IPS-20b (cell line): Measurements from ENCODE around the gene INSRR.
A peak's percentile ranks its signal among the peaks of the same experiment; 100 is the strongest.

Experiments used
- H3K27ac ChIP-seq: one replicate; pipeline ENCODE4 v1.5.1; 2013; ENCODE audit warnings: low read length
- H3K27me3 ChIP-seq: 2 replicates; pipeline ENCODE4 v1.6.1; 2013; ENCODE audit warnings: mild to moderate bottlenecking, low read length, inconsistent platforms; ENCODE audit not compliant: insufficient read depth
- H3K36me3 ChIP-seq: 2 replicates; pipeline ENCODE4 v1.6.1; 2013; ENCODE audit warnings: low read depth, mild to moderate bottlenecking, inconsistent platforms, low read length, moderate library complexity; ENCODE audit not compliant: insufficient read depth
- H3K4me1 ChIP-seq: 2 replicates; pipeline ENCODE4 v1.6.1; 2013; ENCODE audit warnings: mild to moderate bottlenecking, control low read depth, inconsistent platforms, low read length, moderate library complexity; ENCODE audit not compliant: insufficient read depth
- H3K4me3 ChIP-seq: 2 replicates; pipeline ENCODE4 v1.5.1; 2013; ENCODE audit warnings: mild to moderate bottlenecking, low read length, inconsistent platforms
- H3K9ac ChIP-seq: 2 replicates; pipeline ENCODE4 v1.6.1; 2013; ENCODE audit warnings: low read depth, mild to moderate bottlenecking, inconsistent platforms, low read length, moderate library complexity
- H3K9me3 ChIP-seq: 2 replicates; pipeline ENCODE4 v1.6.1; 2013; ENCODE audit warnings: mild to moderate bottlenecking, low read depth, low read length, inconsistent platforms; ENCODE audit not compliant: insufficient read depth

INSRR gene

DNA sequence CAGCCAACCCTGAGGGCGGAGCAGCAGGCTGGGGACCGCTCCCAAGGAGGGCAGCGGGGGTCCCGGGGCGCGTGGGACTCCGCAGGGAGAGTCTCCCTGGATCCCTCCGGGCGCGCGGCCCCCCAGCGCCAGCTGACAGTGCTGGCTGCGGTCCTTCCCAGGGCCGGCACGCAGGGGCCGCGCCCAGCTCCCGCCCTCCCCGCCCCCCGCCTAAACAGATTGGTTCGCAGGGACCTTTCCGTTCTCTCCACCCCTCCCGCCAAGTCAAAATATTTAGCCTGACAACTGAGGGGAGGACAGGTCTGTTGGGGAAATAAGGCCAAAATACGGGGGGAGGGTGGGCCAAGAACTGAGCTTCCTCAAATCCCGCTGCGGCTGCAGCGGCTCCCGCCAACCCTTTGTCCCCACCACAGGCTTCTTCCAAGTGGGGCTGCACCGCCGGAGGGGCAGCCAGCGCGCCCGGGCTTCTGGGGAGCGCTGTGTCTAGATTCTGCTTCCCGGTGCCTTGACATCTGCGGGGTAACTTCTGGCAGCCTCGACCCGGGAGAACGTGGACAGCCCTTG is at the start of gene INSRR:
TSS of gene INSRR (minus strand) at position 159 of the 564 bp plus-strand sequence. CDS start 496 bp downstream, outside the sequence.
- H3K9me3 ChIP-seq = peaks cover 4% of the 10 kb centered on the region; the same call in 1 of the 2 replicates
- H3K36me3 ChIP-seq = no peaks in the 10 kb centered on the region
- H3K27me3 ChIP-seq = peaks cover 90% of the 10 kb centered on the region
- H3K4me1 ChIP-seq = peaks cover 5% of the 10 kb centered on the region; the same call in 1 of the 2 replicates
- H3K9ac ChIP-seq = no peak within 1 kb of the TSS
- H3K4me3 ChIP-seq = peak within 1 kb of the TSS; percentile 73
- no peak within 1 kb of the TSS for H3K27ac ChIP-seq

DNA sequence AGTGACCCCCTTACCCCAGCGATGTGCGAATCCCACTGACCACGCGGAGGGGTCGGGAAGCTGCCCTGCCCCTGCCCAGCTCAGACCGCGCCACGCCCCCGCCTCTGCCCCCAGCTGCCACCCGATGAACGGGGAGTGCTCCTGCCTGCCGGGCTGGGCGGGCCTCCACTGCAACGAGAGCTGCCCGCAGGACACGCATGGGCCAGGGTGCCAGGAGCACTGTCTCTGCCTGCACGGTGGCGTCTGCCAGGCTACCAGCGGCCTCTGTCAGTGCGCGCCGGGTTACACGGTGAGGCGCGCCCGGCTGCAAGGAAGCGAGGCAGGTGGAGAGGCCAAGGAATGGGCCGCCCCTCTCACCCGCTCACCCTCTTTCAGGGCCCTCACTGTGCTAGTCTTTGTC is 49.6 kb upstream of the INSRR start:
- H3K4me1 ChIP-seq = no peaks in the 10 kb centered on the region
- H3K36me3 ChIP-seq = no peaks in the 10 kb centered on the region
- peaks cover 18% of the 10 kb centered on the region; the same call in 1 of the 2 replicates for H3K27me3 ChIP-seq
- H3K4me3 ChIP-seq = no peak overlapping the region
- no peaks in the 10 kb centered on the region for H3K9me3 ChIP-seq
- H3K27ac ChIP-seq = no peak overlapping the region
- H3K9ac ChIP-seq = no peak overlapping the region

DNA sequence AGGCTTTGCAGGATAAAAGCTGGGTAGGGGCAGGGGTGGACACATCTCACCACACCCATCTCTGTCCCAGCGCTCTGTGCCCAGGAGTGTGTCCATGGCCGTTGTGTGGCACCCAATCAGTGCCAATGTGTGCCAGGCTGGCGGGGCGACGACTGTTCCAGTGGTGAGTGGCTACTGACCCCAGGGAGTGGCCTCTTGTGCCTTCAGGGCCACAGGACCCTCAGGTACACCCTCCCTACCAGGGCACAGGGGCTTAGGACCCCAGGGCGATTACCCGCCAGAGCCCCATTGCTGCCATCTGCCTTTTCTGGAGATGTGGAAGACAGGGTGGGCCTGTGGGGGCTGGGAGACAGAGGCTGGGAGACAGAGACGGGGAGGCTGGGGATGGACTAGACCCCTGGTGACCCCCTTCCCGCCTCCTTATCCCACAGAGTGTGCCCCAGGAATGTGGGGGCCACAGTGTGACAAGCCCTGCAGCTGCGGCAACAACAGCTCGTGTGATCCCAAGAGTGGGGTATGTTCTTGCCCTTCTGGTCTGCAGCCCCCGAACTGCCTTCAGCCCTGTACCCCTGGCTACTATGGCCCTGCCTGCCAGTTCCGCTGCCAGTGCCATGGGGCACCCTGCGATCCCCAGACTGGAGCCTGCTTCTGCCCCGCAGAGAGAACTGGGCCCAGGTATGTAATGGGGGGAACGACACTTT is 47.4 kb upstream of the INSRR start:
- Histone ChIP-seq H3K27ac (no peak overlapping the region), H3K27me3 (peaks cover 6% of the 10 kb centered on the region; the same call in 1 of the 2 replicates), H3K9me3 (no peaks in the 10 kb centered on the region), H3K4me3 (no peak overlapping the region), H3K36me3 (no peaks in the 10 kb centered on the region), H3K4me1 (no peaks in the 10 kb centered on the region), H3K9ac (no peak overlapping the region)

DNA sequence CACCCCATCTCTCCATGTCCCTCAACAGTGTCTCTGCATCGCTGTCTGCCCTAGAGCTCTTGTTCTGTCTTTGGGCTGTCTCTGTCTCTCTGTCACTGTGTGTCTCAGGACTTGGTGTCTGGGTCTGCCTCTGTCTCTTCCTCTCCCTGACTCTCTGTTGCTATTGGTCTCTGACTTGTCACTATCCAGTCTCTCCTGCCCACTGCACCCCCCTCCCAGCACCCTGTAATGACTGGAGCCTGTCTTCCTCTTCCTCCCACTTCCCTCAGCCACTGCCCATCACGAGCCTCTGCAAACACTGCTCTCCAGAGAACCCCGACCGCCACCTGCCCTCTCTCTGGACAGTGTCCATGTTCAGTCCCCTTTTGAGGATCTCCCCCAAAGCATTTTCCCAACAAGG is 46.7 kb upstream of the INSRR start:
- no peaks in the 10 kb centered on the region for H3K9me3 ChIP-seq
- H3K36me3 ChIP-seq = no peaks in the 10 kb centered on the region
- peaks cover 3% of the 10 kb centered on the region; the same call in 1 of the 2 replicates for H3K27me3 ChIP-seq
- H3K9ac ChIP-seq = no peak overlapping the region
- no peak overlapping the region for H3K27ac ChIP-seq
- H3K4me1 ChIP-seq = no peaks in the 10 kb centered on the region
- H3K4me3 ChIP-seq = no peak overlapping the region

DNA sequence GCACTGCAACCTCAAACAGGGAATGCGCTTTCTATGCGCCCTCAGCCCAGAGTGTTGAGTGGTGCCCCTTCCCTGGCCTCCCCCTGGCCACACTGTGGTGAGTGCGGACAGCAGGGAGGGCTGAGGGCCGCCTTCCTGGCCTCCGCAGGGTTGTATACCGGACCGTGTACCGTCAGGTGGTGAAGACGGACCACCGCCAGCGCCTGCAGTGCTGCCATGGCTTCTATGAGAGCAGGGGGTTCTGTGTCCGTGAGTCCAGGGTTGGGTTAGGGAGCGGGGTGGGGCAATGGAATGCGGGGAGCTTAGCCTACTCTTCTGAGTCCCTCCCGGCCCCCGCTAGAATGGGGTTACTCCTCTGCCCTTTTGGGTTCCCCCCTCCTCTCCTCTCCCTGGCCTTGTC is 46.3 kb upstream of the INSRR start:
- H3K9ac ChIP-seq = no peak overlapping the region
- H3K9me3 ChIP-seq = no peaks in the 10 kb centered on the region
- no peaks in the 10 kb centered on the region for H3K36me3 ChIP-seq
- H3K27me3 ChIP-seq = no peaks in the 10 kb centered on the region; the same call in 1 of the 2 replicates
- no peak overlapping the region for H3K4me3 ChIP-seq
- no peaks in the 10 kb centered on the region for H3K4me1 ChIP-seq
- H3K27ac ChIP-seq = no peak overlapping the region

DNA sequence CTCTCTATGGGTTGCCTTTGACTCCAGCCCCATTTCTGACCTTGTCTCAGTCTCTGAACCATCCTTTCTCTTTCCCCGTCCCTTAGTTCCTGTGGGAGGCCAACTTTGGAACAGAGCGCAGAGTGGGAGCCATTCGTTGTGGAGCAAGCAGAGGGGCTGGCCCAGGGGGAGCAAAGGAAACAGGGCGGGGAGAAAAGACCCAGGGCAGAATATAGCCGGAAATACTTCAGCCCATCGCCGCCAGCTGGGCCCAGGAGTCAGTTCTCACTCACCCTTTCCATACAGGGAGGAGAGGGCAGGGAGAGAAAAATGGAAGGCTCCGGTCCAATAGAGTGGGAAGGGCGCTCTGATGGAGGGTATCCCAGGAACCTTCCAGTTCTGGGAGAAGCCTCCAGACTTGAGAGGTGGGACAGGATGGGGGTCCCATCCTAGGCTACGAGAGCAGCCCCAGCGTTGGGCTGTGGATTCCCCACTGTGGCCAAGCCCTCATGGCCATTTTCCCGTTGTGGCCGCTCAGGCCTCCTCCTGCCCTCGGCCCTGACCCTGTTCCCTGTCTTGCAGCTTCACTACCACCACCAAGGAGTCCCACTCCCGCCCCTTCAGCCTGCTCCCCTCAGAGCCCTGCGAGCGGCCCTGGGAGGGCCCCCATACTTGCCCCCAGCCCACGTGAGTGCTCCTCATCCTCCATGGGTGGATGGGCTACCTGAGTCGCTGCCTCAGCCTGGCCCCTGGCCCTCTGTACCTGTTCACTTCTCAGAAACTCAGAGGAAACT is 45.5 kb upstream of the INSRR start:
- H3K4me1 ChIP-seq = no peaks in the 10 kb centered on the region
- H3K36me3 ChIP-seq = no peaks in the 10 kb centered on the region
- no peak overlapping the region for H3K9ac ChIP-seq
- H3K4me3 ChIP-seq = no peak overlapping the region
- no peak overlapping the region for H3K27ac ChIP-seq
- H3K27me3 ChIP-seq = no peaks in the 10 kb centered on the region; the same call in none of the 2 replicates
- H3K9me3 ChIP-seq = no peaks in the 10 kb centered on the region

DNA sequence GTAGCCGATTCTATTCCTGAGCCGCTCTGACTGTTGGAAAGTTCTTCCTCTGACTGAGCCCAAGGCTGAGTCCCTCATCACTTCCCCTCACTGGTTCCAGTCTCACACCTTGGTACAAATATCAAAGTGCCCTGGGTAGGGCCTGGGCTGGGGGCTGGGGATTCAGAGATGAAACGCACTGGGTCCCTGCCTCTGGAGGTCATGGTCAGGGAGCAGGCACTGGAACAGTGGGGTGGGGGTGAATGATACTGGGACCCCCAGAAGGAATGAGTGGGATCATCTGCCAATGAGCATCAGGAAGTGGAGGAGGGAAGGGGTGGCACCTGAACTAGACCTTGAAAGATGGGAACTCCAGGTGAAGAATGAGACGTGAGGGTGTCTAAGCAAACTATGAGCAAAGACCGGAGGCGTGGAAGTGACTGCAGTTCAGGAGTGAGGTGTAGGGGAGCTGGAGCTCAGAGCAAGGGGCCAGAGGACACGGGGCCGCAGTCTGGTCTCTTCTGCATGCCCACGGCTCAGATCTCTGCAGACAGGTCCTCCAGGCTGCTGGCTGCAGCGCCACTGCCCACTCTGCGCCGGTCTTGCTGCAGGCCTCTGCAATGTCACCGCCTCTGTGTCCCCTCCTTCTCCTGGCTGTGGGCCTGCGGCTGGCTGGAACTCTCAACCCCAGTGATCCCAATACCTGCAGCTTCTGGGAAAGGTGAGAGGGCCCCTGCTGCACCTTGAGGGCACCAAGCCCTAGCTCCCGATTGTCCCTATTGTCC is 44.6 kb upstream of the INSRR start:
- H3K4me3 ChIP-seq = no peak overlapping the region
- H3K36me3 ChIP-seq = no peaks in the 10 kb centered on the region
- no peak overlapping the region for H3K9ac ChIP-seq
- peaks cover 1% of the 10 kb centered on the region; the same call in 1 of the 2 replicates for H3K4me1 ChIP-seq
- peaks cover 8% of the 10 kb centered on the region for H3K27me3 ChIP-seq
- H3K9me3 ChIP-seq = no peaks in the 10 kb centered on the region
- no peak overlapping the region for H3K27ac ChIP-seq

DNA sequence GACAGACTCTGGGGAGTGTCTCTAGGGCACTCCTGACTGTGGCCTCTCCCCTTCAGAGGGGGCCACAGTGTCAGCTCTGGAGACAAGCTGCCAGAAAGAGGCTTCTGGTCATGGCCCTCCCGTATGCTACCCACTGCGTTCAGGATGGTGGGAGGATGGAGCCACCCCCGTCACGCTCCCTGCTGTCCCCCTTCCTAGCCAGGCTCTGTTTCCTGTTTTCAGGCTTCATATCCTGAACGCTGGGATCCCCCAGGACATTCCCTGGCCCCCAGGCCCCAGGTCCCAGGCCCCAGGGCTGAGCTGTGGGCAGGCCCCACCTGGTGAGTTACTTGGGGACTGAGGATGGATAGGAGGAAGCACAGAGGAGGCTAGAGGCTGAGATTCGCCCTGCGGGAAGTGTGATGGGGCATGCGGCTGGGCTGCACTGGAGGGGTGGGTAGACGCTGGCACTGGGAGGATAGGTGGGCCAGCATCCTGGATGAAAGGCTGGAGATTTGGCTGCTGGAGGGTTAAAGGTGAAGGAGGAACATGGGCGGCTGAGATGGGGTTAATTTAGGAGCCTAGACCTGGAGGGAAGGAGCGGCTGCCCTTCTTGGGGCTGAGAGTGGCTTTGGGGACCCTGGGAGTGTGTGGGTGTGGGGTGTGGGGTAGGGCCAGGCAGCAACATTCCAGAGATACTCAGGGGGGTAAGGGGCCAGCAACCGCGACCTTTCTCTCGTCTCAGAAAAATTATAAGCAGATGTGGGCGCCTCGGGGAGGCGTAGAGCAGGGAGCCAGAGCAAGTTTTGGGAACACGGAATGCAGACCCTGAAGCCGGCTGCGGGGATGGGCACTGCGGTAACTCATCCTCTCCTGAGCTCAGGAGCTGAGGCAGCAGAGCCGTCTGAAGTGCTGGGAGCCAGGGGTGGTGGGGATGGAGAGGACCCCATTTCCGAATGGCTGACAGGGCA is 43.3 kb upstream of the INSRR start:
- H3K27ac ChIP-seq = no peak overlapping the region
- no peak overlapping the region for H3K9ac ChIP-seq
- peaks cover 11% of the 10 kb centered on the region for H3K27me3 ChIP-seq
- H3K4me1 ChIP-seq = peaks cover 3% of the 10 kb centered on the region; the same call in 1 of the 2 replicates
- H3K4me3 ChIP-seq = no peak overlapping the region
- H3K9me3 ChIP-seq = no peaks in the 10 kb centered on the region
- H3K36me3 ChIP-seq = no peaks in the 10 kb centered on the region

DNA sequence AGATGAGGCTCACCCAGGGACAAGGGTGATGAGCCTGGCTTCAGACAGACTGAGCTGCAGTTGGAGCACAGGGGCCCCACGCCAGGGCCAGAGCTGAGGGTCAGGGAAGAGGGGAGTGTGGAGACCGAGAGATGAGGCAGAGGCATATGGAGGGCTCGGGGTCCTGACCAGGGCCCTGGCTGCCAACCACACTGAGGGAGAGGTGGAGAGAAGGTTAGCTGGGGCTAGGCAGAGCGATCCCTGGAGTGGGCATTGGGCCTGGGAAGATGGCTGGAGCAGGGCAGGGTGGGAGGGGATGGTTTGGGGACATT is 42.6 kb upstream of the INSRR start:
- peaks cover 11% of the 10 kb centered on the region for H3K27me3 ChIP-seq
- H3K4me3 ChIP-seq = no peak overlapping the region
- no peak overlapping the region for H3K27ac ChIP-seq
- no peak overlapping the region for H3K9ac ChIP-seq
- H3K9me3 ChIP-seq = no peaks in the 10 kb centered on the region
- H3K36me3 ChIP-seq = no peaks in the 10 kb centered on the region
- H3K4me1 ChIP-seq = peaks cover 3% of the 10 kb centered on the region; the same call in 1 of the 2 replicates

DNA sequence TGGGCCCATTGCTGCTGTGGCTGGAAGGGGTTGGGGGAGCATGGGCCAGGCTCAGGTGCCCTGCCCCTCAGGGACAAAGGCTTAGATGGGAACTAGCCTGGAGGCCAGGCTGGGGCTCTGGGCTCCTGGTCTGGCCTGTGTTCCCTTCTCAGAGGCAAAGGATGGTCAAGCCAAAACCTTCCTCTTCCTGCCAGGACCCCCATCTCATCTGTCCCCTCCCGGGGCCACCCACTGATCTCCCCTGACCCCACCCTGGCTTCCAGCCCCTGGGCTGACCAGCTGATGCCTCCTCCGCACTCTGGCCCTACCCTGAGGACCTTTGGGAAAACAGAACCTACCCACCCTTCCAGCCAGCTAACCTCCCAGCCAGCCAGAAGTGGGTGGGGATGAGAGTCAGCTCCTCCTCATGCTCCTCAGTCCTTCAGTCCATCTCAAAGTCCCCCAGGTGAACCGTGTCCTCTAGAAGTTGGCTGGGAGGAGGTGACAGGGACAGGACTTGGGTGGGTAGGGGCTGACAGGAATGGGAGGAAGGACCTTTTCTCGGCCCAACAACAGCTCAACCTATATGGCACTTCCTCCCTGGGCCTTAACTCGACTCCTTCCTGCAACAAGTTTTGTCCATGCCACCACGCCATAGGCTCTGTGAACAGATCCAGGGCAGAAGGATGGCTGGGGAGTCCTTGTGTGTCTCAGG is 42.1 kb upstream of the INSRR start:
- Histone ChIP-seq H3K4me1 (peaks cover 7% of the 10 kb centered on the region; the same call in 1 of the 2 replicates), H3K9me3 (no peaks in the 10 kb centered on the region), H3K36me3 (no peaks in the 10 kb centered on the region), H3K9ac (no peak overlapping the region), H3K27me3 (peaks cover 13% of the 10 kb centered on the region), H3K27ac (no peak overlapping the region), H3K4me3 (no peak overlapping the region)
